ENCODE data around the gene KRTAP2-1.

DNA sequence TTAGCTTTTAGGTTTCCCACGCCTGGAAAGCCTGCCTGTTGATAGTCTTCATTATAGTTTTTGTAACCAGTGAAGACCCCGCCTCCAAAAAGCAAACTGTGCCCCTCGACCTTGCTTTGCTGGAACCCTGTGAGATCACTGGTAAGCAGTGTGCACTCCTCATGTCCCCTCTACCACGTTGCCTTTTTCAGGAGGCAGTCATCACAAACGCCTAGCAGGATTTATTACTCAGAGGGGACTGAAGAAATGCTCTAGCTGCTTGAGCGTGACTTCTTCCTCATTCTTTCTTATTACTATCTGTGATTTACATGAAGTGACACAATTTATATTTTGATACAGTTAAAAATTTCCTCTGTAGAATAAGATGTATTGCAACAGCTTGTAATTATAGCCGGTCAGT lies 31.7 kb downstream of the KRTAP2-1 start:
- TF ChIP-seq CTCF (IDR thresholded peaks at IDR 0.05; ENCODE audit: low read length) = no peak
- no peak for TF ChIP-seq EZH2phosphoT487 (IDR thresholded peaks at IDR 0.05; ENCODE audit: low read length)
